K562 (cell line): Measurements from ENCODE around the gene NBEAL2. TPM values are rescaled to one million over a fixed set of nuclear protein-coding genes. Genes with fewer than 3 reads are reported as not detected.

Source experiments
- ARID2 ChIP-seq: fragments of 450-650 bp; IDR thresholded peaks from 2 replicates; pipeline ENCODE4 v1.6.1; 2017; ENCODE audit warnings: antibody characterized with exemption, mild to moderate bottlenecking
- CBX5 ChIP-seq: IDR thresholded peaks from 2 replicates; pipeline ENCODE4 v1.6.1; 2014; ENCODE audit warnings: low read depth, borderline replicate concordance
- CREB1 ChIP-seq, 2 experiments: sonication (generic) in 1 of 2; formaldehyde crosslinking in 1 of 2; IDR thresholded peaks; 2 replicates each; pipeline versions ENCODE4 v1.6.1 to v1.8.0; 2012 to 2022; ENCODE audit warnings: inconsistent platforms in 1 of 2, mild to moderate bottlenecking in 1 of 2, missing genetic modification reagents in 1 of 2, moderate library complexity in 1 of 2
- CTBP1 ChIP-seq: fragments of 450-650 bp; IDR thresholded peaks from 2 replicates; pipeline ENCODE4 v1.6.1; 2016; ENCODE audit warnings: borderline replicate concordance
- DEAF1 ChIP-seq: fragments of 450-650 bp; formaldehyde crosslinking; IDR thresholded peaks from 2 replicates; pipeline ENCODE4 v1.4.0; 2020; ENCODE audit warnings: mild to moderate bottlenecking, moderate library complexity
- E2F1 ChIP-seq: sonication (generic); formaldehyde crosslinking; IDR thresholded peaks from 2 replicates; pipeline ENCODE4 v1.8.1; 2023; ENCODE audit warnings: mild to moderate bottlenecking, missing genetic modification reagents, moderate library complexity
- ESRRA ChIP-seq: fragments of 450-650 bp; IDR thresholded peaks from 2 replicates; pipeline ENCODE4 v1.6.1; 2014; ENCODE audit warnings: low read depth, mild to moderate bottlenecking, moderate library complexity, borderline replicate concordance
- GTF2A2 ChIP-seq: IDR thresholded peaks from 2 replicates; pipeline ENCODE4 v1.6.1; 2016; ENCODE audit warnings: mild to moderate bottlenecking, missing genetic modification characterization, missing compliant biosample characterization
- HCFC1 ChIP-seq: IDR thresholded peaks from 2 replicates; pipeline ENCODE4 v1.6.1; 2012; ENCODE audit warnings: low read depth, low read length, improper control_type of control experiment
- HMGN3 ChIP-seq: IDR thresholded peaks from 2 replicates; pipeline ENCODE4 v1.6.1; 2011; ENCODE audit warnings: borderline replicate concordance, low read depth, mild to moderate bottlenecking, mixed read lengths, low read length; ENCODE audit not compliant: insufficient read length; ENCODE audit errors: extremely low read depth
- KLF6 ChIP-seq: fragments of 250-450 bp; sonication (Bioruptor Pico); IDR thresholded peaks from 2 replicates; pipeline ENCODE4 v1.4.0; 2020; ENCODE audit warnings: mild to moderate bottlenecking, moderate library complexity, borderline replicate concordance
- MYNN ChIP-seq, 2 experiments: sonication (generic); formaldehyde crosslinking in 1 of 2; IDR thresholded peaks; 2 replicates each; pipeline versions ENCODE4 v1.5.0 to v1.6.1; 2016 to 2020; ENCODE audit warnings: antibody characterized with exemption in 1 of 2, missing genetic modification reagents in 1 of 2
- PCBP1 ChIP-seq: fragments of 200-400 bp; formaldehyde crosslinking; IDR thresholded peaks from 2 replicates; pipeline ENCODE4 v1.6.1; 2018; ENCODE audit warnings: mild to moderate bottlenecking, low read depth, low read length; ENCODE audit not compliant: poor library complexity, severe bottlenecking
- RAD21 ChIP-seq, 2 experiments: fragments of 250-450 bp in 1 of 2; fragments of 450-650 bp in 1 of 2; sonication (Bioruptor Pico) in 1 of 2; formaldehyde crosslinking in 1 of 2; IDR thresholded peaks in 1 of 2; conservative IDR thresholded peaks in 1 of 2; 2 replicates each; pipeline versions ENCODE4 v1.4.0 to v1.8.0; 2020 to 2022; ENCODE audit warnings: mild to moderate bottlenecking in 2 of 2, moderate library complexity in 1 of 2
- RB1 ChIP-seq: fragments of 450-650 bp; IDR thresholded peaks from 2 replicates; pipeline ENCODE4 v1.6.1; 2017; ENCODE audit warnings: low read depth, mild to moderate bottlenecking
- RBFOX2 ChIP-seq: fragments of 200-400 bp; formaldehyde crosslinking; IDR thresholded peaks from 2 replicates; pipeline ENCODE4 v1.6.1; 2017; ENCODE audit warnings: low read depth, mild to moderate bottlenecking, low read length, moderate library complexity
- SMARCC2 ChIP-seq: fragments of 450-650 bp; IDR thresholded peaks from 2 replicates; pipeline ENCODE4 v1.6.1; 2017; ENCODE audit warnings: antibody characterized with exemption, moderate library complexity, mild to moderate bottlenecking, low read depth
- SRF ChIP-seq, 2 experiments: fragments of 250-450, 450-650 bp in 1 of 2; sonication (Bioruptor Pico) in 1 of 2; sonication (generic) in 1 of 2; formaldehyde crosslinking; IDR thresholded peaks; 2 replicates each; pipeline versions ENCODE4 v1.5.0 to v1.5.1; 2020 to 2022; ENCODE audit warnings: mild to moderate bottlenecking in 1 of 2, missing genetic modification reagents in 1 of 2
- XRCC5 ChIP-seq: fragments of 200-400 bp; formaldehyde crosslinking; IDR thresholded peaks from 2 replicates; pipeline ENCODE4 v1.6.1; 2017; ENCODE audit warnings: low read depth, mild to moderate bottlenecking, low read length
- ZBED1 ChIP-seq: IDR thresholded peaks from 2 replicates; pipeline ENCODE4 v1.6.1; 2014
- ZBTB33 ChIP-seq: sonication (generic); formaldehyde crosslinking; IDR thresholded peaks from 2 replicates; pipeline ENCODE4 v1.8.1; 2023; ENCODE audit warnings: mild to moderate bottlenecking, missing genetic modification reagents
- ZEB2 ChIP-seq: fragments of 450-650 bp; IDR thresholded peaks from 2 replicates; pipeline ENCODE4 v1.6.1; 2016
- ZNF707 ChIP-seq: fragments of 250-450 bp; sonication (Bioruptor Pico); conservative IDR thresholded peaks from 2 replicates; pipeline ENCODE4 v1.8.0; 2022; ENCODE audit warnings: inconsistent platforms, mild to moderate bottlenecking, moderate library complexity
- polyA plus RNA-seq, 8 experiments: library from polyadenylated mRNA; depleted of rRNA in 4 of 8; stranded (reverse) in 5 of 8; unstranded in 3 of 8; fragments of >200 nt; fragmentation: Nextera tagmentation in 2 of 8; fragmentation: Illumina TruSeq in 1 of 8; extraction: Ambion mirVana in 2 of 8; extraction: Trizol in 1 of 8; gene quantifications; 2 replicates each; pipeline versions ENCODE4 v1.2.1 to v1.2.3, GENCODE V29; 2011 to 2014; ENCODE audit warnings: inconsistent platforms in 1 of 8, missing spikeins in 1 of 8
- total RNA-seq, 7 experiments: library from RNA; depleted of rRNA in 6 of 7; stranded (reverse); fragments of >200 nt in 6 of 7; fragmentation: Illumina TruSeq in 2 of 7; extraction: Trizol in 2 of 7; gene quantifications; 2 replicates each; pipeline versions ENCODE4 v1.2.1 to v1.2.3, GENCODE V29; 2011 to 2021; ENCODE audit warnings: low replicate concordance in 1 of 7

NBEAL2 gene
- total and polyA plus RNA-seq, 9 of the 15 experiments (the other 6 are each of a cell fraction or from before 2014, with no cell fraction given), result 0.06 to 114 (median 29.6) TPM

GRCh38 chr3:46998121-46998851, 18.8 kb downstream of the NBEAL2 start (continued):
- TF ChIP-seq XRCC5, result peak; percentile 85
- TF ChIP-seq E2F1, result peak; percentile 34; the same call in 1 of the 2 replicates
- TF ChIP-seq GTF2A2 (tag), result no peak
- no peak for TF ChIP-seq ZNF707 (CRISPR knock-in tag)
- no peak for TF ChIP-seq KLF6 (CRISPR knock-in tag)
- no peak for TF ChIP-seq ZEB2
- peak; percentile 80 for TF ChIP-seq RB1
- peak; percentile 36; the same call in 1 of the 2 replicates for TF ChIP-seq CREB1 (IDR thresholded peaks at IDR 0.05)
- peak; percentile 47; the same call in 1 of the 2 replicates for TF ChIP-seq CREB1 (CRISPR knock-in tag; IDR thresholded peaks at IDR 0.05)
- TF ChIP-seq CBX5, result 0 out of 2 replicates have a peak, but pooled peaks have one; percentile 46
- peak; percentile 95 for TF ChIP-seq ARID2
- no peak for TF ChIP-seq SMARCC2
- TF ChIP-seq PCBP1, result peak; percentile 87
- TF ChIP-seq ESRRA, result peak; percentile 24; the same call in 1 of the 2 replicates
- TF ChIP-seq DEAF1 (CRISPR knock-in tag), result peak; percentile 77; the same call in 1 of the 2 replicates
- TF ChIP-seq RBFOX2, result peak; percentile 57
- TF ChIP-seq HMGN3, result peak; percentile 58
- peak; percentile 93 to 99 for TF ChIP-seq RAD21 (CRISPR knock-in tag; conservative IDR thresholded peaks at IDR 0.05 in 1 of 2, IDR thresholded peaks at IDR 0.05 in 1 of 2)
- peak; percentile 97 for TF ChIP-seq ZBTB33 (CRISPR knock-in tag)
- no peak for TF ChIP-seq HCFC1
- no peak for TF ChIP-seq ZBED1
- no peak for TF ChIP-seq SRF (CRISPR knock-in tag; IDR thresholded peaks at IDR 0.05)
- TF ChIP-seq MYNN (IDR thresholded peaks at IDR 0.05), result peak; percentile 84; the same call in 1 of the 2 replicates
- no peak for TF ChIP-seq MYNN (CRISPR knock-in tag; IDR thresholded peaks at IDR 0.05)
- peak; percentile 63 for TF ChIP-seq CTBP1
